HG03095 (cell line): Measurements from ENCODE around the gene HNRNPCL2.
"Not testable (repeated sequence)": the region's sequence is repeated elsewhere in the genome, so short reads cannot be mapped to it uniquely, and the experiment has no call there.

ENCODE experiments used
- ATAC-seq: cut with Tn5 transposase; IDR thresholded peaks from one replicate; pipeline ENCODE4 v1.9.1; 2021; ENCODE audit warnings: moderate library complexity; ENCODE audit not compliant: unreplicated experiment

The HNRNPCL2 gene

GRCh38 chr1:13116754-13117153, at the start of gene HNRNPCL2:
TSS of gene HNRNPCL2 (minus strand) at chr1:13116854. CDS start at chr1:13116400, 454 bp downstream.
- not testable (repeated sequence) for ATAC-seq

- not testable (repeated sequence) for ATAC-seq
Measured at GRCh38 chr1:13165531-13165930, 48.9 kb upstream of the HNRNPCL2 start, which contains the start of gene HNRNPCL4. TSS of gene HNRNPCL4 (minus strand) at chr1:13165631. CDS start at chr1:13165467, 164 bp downstream.

GRCh38 chr1:13155909-13156308, 39.3 kb upstream of the HNRNPCL2 start, which contains the start of gene PRAMEF26:
TSS of gene PRAMEF26 (minus strand) at chr1:13156009. CDS start at chr1:13153095, 2,914 bp downstream.
- ATAC-seq = not testable (repeated sequence)

GRCh38 chr1:13070474-13070873, 46.2 kb downstream of the HNRNPCL2 start, which contains the start of gene PRAMEF25:
TSS of gene PRAMEF25 (plus strand) at chr1:13070774. CDS start at chr1:13073694, 2,920 bp downstream.
- ATAC-seq = not testable (repeated sequence)
